GM12801 (cell line): ENCODE data around the gene PLA2G2F.

Experiments used
- TF ChIP-seq, protein P1 (sequence below): IDR thresholded peaks from one replicate; pipeline ENCODE4 v1.5.1; 2011; ENCODE audit warnings: control low read depth; ENCODE audit not compliant: insufficient read length; ENCODE audit errors: extremely low read depth

PLA2G2F gene

DNA sequence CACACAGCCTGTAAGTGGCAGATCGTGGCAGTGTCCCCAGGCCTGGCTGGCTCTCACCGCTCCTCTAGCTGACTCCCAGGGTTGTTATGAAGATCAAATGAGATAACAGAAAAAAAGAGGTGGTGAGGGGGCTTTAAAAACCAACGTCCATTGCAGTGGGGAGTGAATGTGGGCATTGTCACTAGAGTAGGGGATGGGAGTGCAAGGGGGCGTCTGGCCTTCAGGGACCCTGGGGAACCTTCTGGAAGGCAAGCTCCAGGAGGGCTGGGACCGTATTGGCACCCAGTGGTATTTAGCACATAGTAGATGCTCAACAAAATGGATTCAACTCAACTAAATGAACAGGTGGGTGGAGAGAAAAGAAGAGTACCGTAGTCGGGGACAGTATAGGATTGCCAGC, 23.2 kb upstream of the PLA2G2F start:
- TF ChIP-seq, protein P1, sequence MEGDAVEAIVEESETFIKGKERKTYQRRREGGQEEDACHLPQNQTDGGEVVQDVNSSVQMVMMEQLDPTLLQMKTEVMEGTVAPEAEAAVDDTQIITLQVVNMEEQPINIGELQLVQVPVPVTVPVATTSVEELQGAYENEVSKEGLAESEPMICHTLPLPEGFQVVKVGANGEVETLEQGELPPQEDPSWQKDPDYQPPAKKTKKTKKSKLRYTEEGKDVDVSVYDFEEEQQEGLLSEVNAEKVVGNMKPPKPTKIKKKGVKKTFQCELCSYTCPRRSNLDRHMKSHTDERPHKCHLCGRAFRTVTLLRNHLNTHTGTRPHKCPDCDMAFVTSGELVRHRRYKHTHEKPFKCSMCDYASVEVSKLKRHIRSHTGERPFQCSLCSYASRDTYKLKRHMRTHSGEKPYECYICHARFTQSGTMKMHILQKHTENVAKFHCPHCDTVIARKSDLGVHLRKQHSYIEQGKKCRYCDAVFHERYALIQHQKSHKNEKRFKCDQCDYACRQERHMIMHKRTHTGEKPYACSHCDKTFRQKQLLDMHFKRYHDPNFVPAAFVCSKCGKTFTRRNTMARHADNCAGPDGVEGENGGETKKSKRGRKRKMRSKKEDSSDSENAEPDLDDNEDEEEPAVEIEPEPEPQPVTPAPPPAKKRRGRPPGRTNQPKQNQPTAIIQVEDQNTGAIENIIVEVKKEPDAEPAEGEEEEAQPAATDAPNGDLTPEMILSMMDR = no peak

DNA sequence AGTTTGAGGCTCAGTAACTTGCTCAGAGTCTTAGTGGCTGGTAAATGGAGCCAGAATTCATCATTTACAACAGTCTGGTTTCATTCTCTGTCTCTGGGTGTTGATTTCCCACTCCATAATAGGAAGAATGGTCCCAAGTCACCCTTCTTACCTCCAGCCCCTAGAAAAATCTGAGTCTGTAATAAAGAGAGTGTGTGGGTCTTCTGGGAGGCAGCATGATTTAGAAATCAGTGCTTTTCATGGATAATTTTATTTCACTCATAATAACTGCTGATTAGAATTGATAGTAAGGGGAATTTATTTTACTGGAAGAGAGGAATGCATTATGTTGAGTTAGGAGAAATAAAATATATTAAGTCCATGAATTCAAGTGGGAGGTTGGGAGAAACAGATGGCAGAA, 21.9 kb upstream of the PLA2G2F start:
- TF ChIP-seq, protein P1 = no peak

DNA sequence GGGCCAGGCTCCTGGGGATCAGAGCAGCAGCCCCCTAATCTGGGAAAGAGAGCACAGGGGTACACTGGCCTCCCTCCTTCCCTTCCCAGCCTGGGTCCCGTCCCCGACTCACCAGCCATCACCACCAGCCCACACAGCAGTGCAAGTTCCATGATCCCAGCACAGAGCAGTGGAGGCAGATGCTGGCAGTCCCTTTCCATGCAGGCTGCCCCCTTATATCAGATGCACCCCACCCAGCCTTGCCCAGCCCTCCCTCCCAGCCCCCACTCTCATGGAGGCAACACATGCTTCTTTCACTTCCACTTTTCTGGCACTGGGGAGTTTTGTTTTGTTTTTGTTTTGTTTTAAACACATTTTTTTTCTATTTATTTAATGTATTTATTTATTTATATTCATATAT, 19.8 kb upstream of the PLA2G2F start, which contains the start of gene PLA2G2D:
PLA2G2D (minus strand) TSS at position 190 of the 400 bp plus-strand sequence; CDS start at position 152, 38 bp downstream.
- TF ChIP-seq, protein P1 = no peak

DNA sequence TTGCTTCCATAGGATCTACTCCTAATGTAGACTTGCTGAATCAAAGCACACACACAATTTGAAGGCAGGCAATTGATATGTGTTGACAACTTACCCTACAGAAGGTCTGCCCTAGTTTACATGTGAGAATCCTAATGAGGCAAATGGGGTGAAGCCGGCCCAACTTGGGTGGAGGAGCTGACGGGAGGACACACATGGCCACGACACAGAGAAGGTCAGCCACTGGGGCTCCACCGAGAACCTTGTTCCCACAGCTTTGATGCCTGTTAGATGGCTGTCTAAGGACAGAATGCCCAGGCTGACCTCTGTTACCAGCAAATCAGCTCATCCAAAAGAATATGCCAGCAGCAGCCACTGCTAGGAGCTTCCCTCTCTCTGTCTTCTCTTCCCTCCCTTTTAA, 18.3 kb upstream of the PLA2G2F start:
- TF ChIP-seq, protein P1 = no peak

DNA sequence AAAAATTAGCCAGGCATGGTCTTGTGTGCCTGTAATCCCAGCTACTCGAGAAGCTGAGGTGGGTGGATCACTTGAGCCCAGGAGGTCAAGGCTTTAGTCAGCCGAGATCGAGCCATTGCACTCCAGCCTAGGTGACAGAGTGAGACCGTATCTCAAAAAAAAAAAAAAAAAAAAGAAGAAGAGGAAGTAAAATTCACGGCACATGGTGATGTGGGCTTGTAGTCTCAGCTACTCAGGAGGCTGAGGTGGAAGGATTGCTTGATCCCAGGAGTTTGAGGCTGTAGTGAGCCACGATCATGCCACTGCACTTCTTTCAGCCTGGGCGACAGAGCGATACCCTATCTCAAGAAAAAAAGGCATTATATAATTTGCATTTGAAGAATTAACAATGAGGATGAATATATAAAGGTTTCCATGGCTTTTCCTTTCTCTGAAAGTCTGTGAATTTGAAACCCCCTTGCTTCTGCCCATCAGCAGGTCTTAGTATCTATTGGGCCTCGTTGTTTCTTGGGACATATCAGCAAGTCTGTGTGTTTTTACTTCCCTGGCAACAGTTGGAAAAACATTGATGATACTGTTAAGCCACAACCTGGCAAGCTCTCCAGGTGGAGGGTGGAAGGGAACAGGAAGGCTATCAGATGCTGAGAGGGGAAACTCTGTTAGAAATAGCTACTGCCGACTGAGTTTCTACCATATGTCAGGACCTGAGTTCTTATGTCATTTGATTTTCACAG, 15.2 kb upstream of the PLA2G2F start:
- TF ChIP-seq, protein P1 = no peak

DNA sequence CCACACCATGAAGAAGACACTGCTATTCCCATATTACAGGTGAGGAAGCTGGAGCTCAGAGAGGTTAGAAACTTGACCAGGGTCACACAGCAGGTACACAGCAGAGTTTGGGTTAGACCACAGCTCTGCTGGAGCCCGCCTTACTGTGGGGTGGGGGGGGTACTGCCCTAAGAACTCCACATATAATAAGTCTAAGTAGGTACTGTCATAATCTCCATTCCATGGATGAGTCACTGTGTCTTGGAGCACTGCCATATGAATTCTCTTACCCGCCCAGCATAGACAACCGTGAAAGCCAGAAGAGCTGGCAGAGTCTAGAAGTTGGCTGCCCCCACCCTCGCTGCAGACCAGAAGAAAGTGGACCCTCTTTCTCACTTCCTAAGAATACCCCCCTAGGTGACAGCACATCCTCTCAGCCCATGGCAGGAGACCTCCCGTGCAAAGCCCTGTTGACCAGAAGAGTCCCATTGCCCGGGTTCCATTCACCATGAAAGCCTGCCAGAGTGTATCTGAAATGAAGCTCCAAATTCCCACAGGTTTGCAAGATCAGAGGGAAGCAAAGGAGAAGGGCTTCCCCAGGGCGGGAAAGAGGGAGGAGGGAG, 14.6 kb upstream of the PLA2G2F start:
- TF ChIP-seq, protein P1 = no peak

DNA sequence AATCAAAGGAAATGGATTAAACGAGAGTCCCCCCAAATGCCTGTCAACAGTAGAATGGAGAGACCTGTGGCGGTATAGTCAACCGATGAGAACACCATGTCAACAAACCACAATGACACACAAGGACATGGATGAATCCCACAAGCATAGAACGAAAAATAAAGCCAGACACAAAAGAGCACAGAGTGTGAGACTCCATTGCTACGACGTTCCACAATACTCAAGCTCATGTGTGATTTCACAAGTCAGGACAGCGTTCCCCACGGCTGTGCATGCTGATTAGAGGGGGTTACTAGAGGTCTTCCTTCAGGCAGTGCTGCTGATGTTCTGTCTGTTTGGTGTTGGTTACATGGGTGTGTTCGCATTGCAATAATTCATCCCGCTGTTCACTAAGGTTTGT, 14.0 kb upstream of the PLA2G2F start:
- TF ChIP-seq, protein P1 = no peak
